T-helper 2 cell treated with Interferon-gamma antibody and Interleukin-4, amounts not matched to agents 100 ng/mL and 5 ng/mL, for 36 hours (primary cell): Measurements from ENCODE around the gene HAPSTR1. TPM values are rescaled to one million over a fixed set of nuclear protein-coding genes. Genes with fewer than 3 reads are reported as not detected.

ENCODE experiments used
- total RNA-seq: library from RNA; stranded (reverse); gene quantifications from 2 replicates; pipeline ENCODE4 v1.2.3, GENCODE V29; 2022

The HAPSTR1 gene
- total RNA-seq, 1 donor from 2014 or later: 63.5 TPM

Other genes with a start within 250 kb of the HAPSTR1 start
- gene CARHSP1, start 222.6 kb upstream of the HAPSTR1 start, total RNA-seq: 153 and 161 TPM in 2 replicates
- not detected in 2 replicates for gene LITAFD, start 209.3 kb upstream of the HAPSTR1 start, total RNA-seq
- gene USP7, start 127.7 kb upstream of the HAPSTR1 start, total RNA-seq: 165 and 166 TPM in 2 replicates